GM12892 (cell line): ENCODE measurements around the gene AOPEP.

Experiments
- DNase-seq: peaks from one replicate; pipeline ENCODE4 v3.0.0; 2011; ENCODE audit not compliant: insufficient read length
- FAIRE-seq: peaks from 2 replicates; lab custom pipeline; 2011; peaks lifted over from hg19 to GRCh38; lab: Jason Lieb, UNC
- POLR2A ChIP-seq: IDR thresholded peaks from 2 replicates; pipeline ENCODE4 v1.6.1; 2011; ENCODE audit warnings: low read depth, low read length, control low read depth
- POLR2AphosphoS5 ChIP-seq: IDR thresholded peaks from 2 replicates; pipeline ENCODE4 v1.6.1; 2011; ENCODE audit warnings: low read depth, low read length, control low read depth
- TAF1 ChIP-seq: IDR thresholded peaks from 2 replicates; pipeline ENCODE4 v1.6.1; 2011; ENCODE audit warnings: low read depth, mild to moderate bottlenecking, control low read depth, low read length, borderline replicate concordance

The AOPEP gene

DNA sequence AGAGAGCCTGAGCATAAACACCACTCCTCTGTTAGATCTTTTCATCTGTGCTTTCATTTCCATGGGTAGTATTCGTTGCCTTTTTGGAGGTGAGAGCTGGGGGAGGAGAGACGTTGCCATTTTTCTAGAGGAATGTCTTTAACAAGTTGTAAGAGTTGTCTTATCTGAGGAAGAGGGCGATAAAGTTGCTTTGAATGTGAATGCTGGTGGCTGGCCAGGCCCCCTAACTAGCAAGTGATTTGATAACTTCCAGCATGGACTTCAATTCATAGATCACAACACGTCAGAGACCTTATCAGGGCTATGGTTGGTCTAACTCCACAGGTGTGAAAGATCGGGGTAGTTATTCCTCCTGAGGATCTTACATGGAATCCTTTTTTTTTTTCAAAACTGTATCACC is 30.0 kb upstream of the AOPEP start:
- no peak for TF ChIP-seq TAF1
- no peak for TF ChIP-seq POLR2A
- TF ChIP-seq POLR2AphosphoS5 = no peak
- DNase-seq (no peak), FAIRE-seq (no peak)

DNA sequence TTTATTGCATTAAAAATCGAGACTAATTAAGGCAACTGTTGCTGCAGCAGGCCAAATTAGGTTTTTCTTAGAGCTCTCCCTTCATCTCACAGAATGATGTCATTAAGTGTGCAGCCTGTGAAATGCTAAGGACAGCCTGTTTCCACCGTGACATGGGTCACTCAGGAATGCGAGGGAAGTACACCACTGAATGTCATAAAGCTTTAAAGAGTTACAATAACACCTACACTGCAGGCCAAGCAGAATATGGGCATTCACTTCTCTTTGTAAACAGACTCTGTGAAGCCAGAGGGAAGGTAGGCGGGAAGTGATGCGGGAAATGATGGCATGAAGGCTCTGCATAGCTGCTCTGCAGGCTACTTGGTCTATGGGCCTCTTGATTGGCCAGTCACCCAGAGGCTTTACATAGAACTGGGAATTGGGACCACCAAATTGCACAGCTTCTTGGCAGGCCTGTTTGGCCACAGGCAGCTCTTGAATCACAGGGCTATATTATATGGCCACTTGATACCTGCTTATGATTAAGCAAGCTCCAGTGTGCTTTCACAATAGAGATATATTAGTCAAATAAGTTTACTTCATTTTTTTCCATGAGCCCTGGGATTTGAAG is 28.4 kb upstream of the AOPEP start:
- TF ChIP-seq POLR2AphosphoS5 (no peak), POLR2A (no peak), TAF1 (no peak)
- no peak for FAIRE-seq
- no peak for DNase-seq

DNA sequence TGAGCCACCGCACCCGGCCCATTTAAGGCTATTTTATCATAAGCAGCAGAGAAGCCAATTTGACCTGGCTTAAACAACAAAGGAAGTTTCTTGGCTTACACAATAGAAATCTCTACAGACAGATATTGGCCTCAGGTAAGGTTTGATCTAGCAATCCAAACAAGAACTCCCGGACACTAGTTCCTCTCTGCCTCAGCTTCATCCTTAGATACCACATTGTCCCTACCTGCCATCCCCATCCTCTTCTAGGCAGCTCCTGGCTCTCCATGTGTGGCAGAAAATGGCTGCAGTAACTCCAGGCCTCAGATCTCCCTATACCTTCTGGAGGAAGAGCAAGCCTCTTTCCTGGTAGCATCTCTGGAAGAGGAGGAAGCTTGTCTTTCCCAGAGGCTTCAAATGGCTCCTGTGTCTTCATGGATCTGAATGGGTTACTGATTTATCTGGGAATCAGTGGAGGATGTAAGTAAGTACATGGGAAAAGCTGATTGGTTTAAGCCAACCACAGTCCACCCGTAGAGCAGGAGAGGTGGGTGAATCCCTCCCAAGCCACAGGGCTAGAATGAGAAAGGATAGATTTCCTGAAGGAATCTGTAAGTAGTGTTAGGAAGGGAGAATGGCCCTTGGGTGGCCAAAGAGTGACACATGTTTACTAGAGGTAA is 26.7 kb upstream of the AOPEP start:
- no peak for TF ChIP-seq TAF1
- TF ChIP-seq POLR2AphosphoS5 = no peak
- TF ChIP-seq POLR2A = no peak
- DNase-seq = no peak
- no peak for FAIRE-seq

DNA sequence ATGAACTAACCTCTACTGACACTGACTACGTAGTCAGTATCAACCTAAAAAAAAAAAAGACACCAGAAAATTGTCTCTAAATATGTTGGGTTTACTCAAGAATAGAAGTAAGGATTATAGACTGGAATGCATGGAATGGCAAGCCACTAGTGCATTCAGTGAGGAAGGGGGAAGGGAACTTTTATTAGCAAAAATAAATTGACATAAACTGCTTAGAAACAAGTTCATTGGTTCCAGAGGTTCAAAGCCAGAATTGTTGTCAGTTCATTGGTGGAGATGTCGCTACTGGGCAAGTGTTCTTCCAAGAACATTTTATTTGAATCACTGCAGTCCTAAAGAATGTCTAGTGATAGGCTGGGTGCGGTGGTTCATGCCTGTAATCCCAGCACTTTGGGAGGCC is 26.1 kb upstream of the AOPEP start:
- no peak for TF ChIP-seq TAF1
- no peak for TF ChIP-seq POLR2AphosphoS5
- TF ChIP-seq POLR2A = no peak
- DNase-seq = no peak
- FAIRE-seq = no peak

DNA sequence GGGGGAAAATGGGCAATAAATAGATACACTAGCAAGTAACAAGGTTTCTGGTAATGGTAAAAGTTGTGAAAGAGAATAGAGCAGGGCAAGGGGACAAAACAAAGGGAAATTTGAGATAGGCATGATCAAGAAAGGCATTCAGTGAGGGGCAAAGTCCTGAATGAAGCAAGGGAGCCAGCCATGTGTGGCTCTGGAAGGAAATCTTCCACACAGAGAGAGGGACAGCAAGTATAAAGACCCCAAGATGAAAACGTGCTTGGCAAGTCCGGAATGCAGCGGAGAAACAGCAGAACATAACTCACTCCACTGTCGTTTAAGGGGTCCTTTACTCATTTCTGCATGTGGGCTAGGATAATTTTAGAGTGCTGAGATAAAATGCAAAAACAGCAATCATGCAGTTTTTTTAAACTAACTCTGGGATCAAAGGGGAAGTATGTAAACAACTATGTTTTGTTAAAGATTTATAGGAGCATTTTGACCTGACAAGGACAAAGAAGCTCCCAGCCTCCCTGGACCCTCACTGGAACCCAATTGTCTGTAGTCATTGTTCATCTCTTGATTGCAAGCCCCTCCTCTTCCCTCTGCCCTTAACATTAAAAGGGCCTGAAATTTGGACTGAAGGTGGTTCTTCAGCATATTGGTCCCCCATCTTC is 22.9 kb upstream of the AOPEP start:
- FAIRE-seq = no peak
- no peak for TF ChIP-seq POLR2A

DNA sequence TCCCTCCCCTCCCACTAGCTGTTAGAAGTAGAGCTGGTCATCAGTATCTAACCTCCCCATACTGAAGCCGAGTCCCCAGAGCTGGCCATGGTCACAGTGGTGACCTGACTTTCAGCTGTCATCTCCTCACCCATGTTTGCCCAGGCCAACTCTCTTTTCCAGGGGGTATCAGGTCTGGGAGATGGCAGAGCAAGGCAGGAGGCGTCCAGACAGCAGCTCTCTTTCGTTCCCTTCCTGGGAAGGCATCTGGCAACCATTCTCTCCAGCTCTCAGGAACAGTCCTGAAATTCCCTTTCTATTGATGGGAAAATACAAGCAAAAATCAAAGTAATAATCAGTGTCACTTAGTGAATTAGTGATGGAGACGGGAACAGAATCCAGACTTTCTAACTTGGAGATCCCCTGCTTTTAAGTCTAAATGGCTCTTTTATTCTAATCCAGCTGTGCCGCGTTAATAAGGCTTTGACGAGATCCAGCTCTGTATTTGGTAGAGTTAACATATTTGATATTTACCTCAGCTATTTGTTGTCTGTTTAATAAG is 21.3 kb upstream of the AOPEP start:
- no peak for TF ChIP-seq POLR2A
- no peak for TF ChIP-seq POLR2AphosphoS5
- no peak for TF ChIP-seq TAF1
- no peak for FAIRE-seq
- DNase-seq = no peak

More for the DNA sequence above, 22.9 kb upstream of the AOPEP start:
- DNase-seq = no peak

DNA sequence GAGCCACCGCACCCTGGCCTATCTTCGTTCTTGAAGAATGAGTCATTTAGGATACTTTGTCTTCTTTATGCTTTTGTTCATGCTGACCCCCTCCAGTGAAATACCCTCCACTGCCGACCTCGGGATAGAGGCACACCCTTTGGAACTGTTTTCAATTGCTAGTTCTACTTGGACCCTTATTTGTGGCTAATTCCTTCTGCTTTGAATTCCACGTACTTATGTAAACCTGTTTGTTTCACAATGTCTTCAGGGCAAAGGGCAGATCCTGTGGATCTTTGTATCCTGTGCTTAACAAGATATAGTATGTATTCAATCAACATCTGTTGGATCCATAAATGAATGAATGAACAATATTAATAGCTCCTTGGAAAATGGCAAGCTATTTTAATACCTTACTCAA is 19.6 kb upstream of the AOPEP start:
- FAIRE-seq (no peak), DNase-seq (no peak)
- no peak for TF ChIP-seq POLR2AphosphoS5
- no peak for TF ChIP-seq POLR2A
- no peak for TF ChIP-seq TAF1

DNA sequence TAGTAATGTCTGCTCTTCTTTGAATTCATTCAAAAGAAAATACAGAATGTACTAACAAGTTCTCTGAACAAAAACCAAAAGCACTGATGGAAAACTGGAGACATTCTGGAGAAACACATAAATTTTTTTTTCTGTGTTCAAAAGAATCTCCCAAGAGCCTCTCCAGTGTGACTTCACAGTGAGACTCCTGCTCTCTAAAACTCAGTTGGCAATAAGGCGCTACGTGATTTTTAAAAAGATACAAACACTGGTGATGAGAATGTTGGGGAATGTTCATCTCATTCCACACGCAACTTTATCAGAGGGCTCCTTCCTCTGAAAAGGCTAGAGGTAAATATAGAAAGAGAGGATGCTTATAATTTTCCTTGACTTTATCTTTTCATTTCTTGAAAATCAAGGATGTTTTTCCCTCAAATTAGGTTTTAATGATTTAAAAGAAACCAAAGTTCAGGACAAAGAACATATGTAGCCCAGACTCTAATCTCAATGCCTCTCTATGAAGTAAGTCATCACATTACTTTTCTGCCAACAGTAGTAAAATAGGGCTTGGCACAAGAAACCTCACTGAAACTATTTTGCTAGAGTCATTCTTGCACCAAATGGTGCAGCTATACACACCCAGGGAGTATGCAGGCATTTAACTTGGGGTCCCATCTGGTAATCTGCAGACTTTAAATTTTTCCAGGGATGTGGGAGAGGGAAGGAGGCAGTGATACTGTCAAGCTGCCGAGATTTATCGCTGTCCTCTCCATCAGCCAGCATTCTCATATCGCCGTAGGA is 12.9 kb upstream of the AOPEP start:
- no peak for TF ChIP-seq POLR2AphosphoS5
- no peak for TF ChIP-seq POLR2A
- TF ChIP-seq TAF1 = no peak
- DNase-seq (no peak), FAIRE-seq (no peak)

DNA sequence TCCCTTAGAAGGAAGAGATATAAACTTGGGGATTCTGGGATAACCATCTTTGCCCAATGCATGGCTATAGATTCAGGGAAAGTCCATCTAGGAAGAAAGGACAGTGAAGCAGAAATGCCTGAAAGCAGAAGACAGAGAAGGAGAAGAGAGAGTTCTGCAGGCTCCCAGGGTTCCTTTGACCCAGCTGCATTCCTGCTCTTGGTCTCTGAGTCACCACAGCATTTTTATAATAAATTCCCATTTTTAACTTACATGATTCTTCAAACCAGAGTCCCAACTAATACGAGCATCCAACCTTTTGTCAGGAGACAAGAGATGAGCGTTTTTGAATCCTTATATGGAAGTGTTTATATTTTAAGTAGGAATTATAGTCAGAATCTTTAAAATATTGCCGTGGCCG is 12.0 kb upstream of the AOPEP start:
- no peak for DNase-seq
- no peak for TF ChIP-seq TAF1
- TF ChIP-seq POLR2A = no peak
- no peak for TF ChIP-seq POLR2AphosphoS5
- FAIRE-seq = no peak

DNA sequence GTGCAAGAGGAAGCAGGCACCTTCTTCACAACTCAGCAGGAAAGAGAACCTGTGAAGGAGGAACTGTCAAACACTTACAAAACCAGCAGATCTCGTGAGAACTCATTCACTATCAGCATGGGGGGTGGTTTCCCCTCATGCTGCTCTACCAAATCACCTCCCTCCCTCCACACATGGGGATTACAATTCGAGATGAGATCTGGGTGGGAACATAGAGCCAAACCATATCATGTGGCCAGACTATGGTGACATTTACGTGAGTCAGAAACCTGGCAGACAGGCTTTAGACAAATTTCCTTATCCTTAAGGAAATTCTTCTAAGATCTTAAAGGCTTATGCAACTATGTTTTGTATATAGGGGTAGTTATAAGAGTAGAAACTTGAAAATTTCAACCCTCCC is 8.7 kb upstream of the AOPEP start:
- TF ChIP-seq POLR2A (no peak), POLR2AphosphoS5 (no peak), TAF1 (no peak)
- no peak for FAIRE-seq
- DNase-seq = no peak

DNA sequence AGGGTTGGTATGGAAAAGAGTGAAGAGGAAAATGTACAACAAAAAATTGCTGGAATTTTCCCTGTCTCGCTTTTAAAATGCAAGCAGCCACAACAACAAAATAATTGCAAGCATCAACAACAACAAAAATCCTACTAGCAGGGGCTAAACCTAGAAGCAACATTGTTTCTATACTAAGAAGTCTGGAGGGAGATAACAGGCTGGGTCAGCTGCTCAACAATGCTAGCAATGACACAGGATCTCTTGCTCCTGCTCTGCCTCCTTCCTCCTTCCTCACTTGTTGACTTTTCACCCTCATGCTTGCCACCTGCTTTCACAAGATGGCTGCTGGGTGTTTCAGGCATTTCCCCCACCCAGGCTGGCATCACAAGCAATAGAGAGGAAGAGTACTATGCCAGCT is 7.6 kb upstream of the AOPEP start:
- DNase-seq (no peak), FAIRE-seq (no peak)
- TF ChIP-seq POLR2A (no peak), TAF1 (no peak), POLR2AphosphoS5 (no peak)
